Frontal cortex (tissue), 4 donors: ENCODE measurements around the gene AMACR. TPM values are rescaled to one million over a fixed set of nuclear protein-coding genes. Genes with fewer than 3 reads are reported as not detected.
A peak's percentile ranks its signal among the peaks of the same experiment; 100 is the strongest.
"Not testable (repeated sequence)": the region's sequence is repeated elsewhere in the genome, so short reads cannot be mapped to it uniquely, and the experiment has no call there.

Experiments
- DNase-seq, 2 donors: peaks; one replicate each; pipeline ENCODE4 v3.0.0; 2012; ENCODE audit warnings: low spot score in 2 of 2
- FAIRE-seq: peaks from 2 replicates; lab custom pipeline; 2012; peaks lifted over from hg19 to GRCh38; lab: Jason Lieb, UNC
- total RNA-seq: library from RNA; depleted of rRNA; stranded (reverse); fragments of >200 nt; gene quantifications from one replicate; pipeline ENCODE4 v1.2.3, GENCODE V29; 2014
- donor health status: control.
- donor health status: control.
- donor health status: control.

The AMACR gene
- total RNA-seq, 1 donor from 2014 or later = 9.8 TPM

DNA sequence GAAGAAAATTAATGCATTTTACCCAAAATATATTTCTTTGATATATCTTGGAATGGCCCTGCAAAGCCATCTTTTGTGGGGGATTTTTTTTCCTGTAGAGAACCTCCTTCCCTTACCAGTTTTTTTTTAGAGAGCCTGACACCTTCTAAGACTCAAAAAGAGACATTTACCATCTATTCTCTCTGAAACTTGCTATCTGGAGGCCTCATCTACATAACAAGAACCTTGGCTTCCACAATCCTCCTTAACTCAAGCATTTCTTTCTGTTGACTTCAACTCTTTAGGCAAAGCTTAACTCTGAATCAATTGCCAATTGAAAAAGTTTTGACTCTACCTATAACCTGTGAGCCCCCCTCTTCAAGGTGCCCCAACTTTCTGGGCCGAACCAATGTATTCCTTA, 29.5 kb downstream of the AMACR start:
- DNase-seq (no peak), FAIRE-seq (no peak)

DNA sequence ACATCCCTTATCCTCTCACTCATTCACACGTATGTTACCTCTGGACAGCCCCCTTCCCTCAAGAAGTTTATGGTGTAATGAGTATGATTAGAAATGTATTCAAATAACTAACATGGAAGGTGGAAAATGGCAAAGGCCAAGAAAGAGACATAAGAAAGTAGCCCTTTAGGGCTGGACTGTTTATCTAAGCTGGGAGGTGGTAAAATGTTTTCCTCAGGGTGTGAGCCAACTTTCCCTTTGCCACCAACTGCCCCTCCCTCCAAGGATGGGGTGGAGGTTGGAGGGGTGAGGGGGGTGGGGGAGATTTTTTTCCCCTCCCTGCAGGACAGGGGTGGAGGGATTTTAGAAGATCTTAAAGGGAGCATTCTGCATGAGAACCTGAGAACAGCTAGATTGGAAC, 31.5 kb downstream of the AMACR start:
- no peak for FAIRE-seq

DNA sequence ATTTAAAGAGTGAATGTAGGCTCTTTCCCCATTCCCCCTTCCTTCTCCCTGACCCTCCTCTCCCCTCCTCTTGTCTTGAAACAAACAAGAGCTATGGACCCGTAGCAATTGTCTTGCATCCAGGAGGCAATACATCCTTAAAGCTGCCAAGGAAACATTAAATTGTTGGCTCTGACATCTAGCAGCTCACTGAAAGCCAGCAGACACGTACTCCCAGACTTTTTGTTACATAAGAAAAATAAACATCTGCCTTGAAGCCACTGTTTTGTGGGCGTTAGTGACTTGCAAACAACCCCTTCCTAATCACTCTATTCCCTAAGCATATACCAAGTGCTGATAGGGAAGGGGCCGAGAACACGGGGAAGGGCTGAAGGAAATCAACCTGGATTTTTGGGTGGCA, 32.0 kb downstream of the AMACR start:
- no peak for FAIRE-seq
- DNase-seq = no peak

More for the DNA sequence above, 31.5 kb downstream of the AMACR start:
- no peak for DNase-seq

DNA sequence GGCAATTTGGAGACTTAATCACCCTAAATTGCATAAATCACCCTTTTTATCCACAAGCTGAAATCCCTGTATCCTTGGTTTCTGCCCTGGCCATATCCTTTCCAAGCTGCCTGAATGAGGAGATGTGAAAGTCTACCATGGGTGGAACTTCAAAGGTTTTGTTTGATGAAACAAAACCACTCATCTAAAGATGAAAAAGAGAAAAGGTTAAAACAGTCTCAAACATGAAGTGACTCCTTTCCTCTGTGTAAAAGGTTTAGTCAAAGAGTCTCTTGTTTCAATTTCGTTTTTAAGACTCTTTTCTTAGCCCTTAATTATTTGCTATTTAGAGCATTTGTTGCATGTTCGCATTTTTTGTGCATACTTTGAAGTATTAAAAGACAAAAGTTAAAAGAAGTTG, 34.6 kb downstream of the AMACR start:
- FAIRE-seq = no peak
- no peak for DNase-seq

DNA sequence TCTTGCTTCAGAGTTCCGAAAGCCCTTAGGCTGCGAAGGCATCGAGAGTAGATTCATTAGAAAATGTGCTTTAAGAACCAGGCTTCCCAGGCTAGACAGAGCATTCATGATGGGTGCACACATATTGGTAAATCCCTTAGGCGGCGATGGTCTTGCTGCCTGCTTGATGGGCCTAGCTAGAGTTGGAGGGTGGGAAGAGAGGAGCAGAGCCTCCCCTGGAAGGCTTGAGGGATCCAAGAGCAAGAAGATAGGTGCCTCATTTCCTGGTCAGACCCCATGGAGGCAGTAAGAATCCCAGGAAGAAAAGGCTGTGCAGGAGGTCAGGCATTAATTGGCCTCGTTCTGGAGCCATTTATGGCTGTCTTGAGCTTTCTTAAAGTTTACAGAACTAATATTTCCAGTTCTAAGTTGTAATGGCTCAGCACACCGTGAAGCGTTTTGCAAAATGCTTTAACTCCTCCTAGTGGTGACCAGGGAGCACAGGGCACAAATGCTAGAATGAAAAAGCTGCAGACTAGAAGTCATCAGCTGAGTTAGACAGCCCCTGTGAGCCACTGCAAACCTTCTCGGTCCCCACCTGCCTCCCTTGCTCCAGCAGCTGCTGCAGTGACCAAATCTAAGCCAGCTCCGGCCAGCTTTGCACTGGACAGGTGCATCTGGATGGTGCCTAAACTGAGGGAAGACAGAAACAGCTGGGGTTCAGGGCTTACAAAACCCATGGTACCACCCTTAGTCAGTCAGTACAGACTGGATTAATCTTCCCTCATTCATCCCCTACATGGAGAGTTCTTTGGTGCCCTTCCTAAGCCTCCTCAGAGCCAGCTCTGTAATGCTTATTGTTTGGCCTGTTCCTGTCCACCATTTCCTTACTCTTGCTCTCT, 38.0 kb downstream of the AMACR start:
- DNase-seq (peak in 1 of 2 donors; percentile 45), FAIRE-seq (no peak)

DNA sequence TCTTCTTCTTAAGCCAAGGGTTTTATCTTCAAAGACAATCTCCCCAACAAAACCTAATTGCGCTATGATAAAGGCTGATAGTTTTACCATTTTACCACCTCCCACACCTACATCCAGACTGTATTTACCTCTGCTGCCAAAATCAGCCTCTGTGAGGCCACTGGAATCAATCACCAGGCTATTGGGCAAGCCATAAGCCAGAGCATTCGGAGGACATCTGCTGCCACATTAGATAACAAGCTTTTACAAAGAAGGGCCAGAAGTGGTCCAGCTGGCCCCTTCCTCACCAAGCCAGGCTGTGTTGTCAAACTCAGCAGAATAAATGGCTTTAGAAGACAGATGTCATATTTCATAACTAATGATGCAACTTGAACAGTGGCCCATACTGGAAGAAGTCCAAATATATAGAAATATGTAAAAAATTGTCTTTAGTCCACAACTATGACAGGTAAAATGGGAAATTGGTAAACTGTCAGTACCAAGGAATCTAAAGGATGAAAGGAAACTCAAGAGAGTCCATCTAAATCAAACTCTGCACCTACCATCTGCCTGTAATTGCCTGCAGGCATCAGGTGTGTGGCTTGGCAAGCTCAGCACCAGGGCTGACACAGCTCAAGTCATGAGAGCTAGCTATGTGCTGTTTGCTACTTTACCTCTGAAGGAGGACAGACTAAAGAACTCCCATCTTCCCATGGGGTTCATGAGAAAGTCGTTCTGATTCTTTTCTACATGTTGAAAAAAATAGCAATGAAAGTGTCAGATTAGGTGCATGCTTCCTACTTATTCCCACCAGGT, 39.4 kb downstream of the AMACR start:
- DNase-seq (no peak), FAIRE-seq (no peak)

DNA sequence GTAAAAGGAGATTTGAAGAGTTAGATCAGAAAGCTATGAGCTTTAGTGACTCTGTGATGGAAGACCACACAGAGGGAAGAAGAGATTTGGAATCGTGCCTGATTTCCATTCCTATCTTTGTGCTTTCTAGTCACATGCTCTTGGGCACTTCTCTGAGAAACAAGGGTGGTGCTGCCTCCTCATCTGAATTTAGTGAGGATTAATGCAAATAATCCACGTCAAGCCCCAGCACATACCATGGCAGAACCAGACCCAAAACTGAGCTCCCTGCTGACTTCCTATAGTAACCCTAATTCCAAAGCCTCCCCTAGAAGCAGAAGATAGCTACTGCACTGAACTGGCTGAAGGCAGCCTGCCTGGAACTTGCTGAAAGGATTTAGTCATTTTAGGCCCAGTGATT, 41.0 kb downstream of the AMACR start:
- FAIRE-seq = no peak
- DNase-seq = no peak

DNA sequence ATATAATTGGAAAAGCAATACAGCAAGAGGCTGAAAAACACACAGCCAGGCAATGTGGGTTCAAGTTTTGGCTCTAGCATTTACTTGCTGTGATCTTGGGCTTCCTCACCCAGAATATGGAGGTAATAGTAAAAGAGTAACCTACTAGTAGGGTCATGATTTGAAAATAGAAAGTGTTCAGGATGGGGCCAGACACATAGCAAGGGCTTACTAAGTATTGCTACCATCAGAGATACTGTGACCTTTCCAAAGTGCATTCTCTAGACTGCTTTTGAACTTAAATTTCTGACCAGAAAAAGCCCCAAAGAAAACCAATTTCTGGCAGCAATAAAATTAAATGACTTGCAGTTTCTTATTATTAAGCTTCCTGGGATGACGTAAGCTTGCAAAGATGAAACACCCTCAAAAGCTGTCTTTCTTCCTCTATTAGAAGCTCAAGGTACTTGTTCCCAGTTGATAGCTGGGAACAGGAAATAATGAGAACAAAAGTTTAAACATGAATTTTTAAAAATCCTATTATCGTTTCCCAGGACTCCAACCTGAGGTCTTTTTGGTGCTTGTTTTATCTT, 43.6 kb downstream of the AMACR start:
- FAIRE-seq = no peak
- DNase-seq = no peak

DNA sequence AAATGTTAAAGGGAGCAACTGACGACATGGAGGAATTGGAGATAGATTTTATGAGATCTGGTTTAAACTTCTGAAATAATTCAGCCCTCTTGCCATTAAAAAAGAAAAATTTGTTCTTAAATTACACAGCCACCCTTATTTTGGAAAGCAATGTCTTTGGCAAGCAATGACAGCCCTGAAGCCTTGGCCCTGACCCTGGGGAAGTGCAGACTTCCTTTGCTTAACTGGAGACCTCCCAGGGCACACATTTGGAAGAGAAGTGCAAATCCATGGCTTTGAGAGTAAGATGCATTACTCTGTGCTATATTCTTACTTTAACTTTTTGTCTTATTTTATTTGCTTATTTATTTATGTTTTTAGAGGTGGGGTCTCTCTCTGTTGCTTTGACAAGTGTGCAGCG, 49.7 kb downstream of the AMACR start:
- no peak for FAIRE-seq

DNA sequence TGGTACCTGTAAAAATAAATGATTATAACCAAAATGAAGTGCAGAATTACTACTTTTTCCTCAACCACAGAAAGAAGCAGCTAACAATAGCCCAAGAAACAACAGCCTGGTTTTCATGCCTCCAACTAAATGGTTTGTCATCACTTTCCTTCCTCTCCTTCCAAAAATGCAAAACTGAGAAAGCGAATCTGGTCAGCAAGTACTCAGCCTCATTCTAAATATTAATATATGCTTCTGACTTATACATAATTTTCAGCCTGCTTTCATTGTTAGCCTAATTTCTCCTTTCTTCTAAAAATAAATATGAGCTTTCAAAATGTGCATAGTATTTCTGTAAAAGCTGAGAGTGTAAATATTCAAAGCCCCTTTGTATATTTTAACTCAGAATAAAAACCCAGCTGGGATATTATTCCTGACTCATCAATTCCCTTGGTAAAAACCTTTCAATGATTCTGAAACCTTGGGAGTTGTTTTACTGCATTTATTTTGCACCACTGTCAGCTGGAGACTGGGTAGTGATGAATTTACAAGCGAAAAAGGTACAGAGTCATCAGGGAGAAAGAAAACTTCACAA, 50.2 kb downstream of the AMACR start:
- no peak for FAIRE-seq
- no peak for DNase-seq

More for the DNA sequence above, 49.7 kb downstream of the AMACR start:
- DNase-seq = no peak

DNA sequence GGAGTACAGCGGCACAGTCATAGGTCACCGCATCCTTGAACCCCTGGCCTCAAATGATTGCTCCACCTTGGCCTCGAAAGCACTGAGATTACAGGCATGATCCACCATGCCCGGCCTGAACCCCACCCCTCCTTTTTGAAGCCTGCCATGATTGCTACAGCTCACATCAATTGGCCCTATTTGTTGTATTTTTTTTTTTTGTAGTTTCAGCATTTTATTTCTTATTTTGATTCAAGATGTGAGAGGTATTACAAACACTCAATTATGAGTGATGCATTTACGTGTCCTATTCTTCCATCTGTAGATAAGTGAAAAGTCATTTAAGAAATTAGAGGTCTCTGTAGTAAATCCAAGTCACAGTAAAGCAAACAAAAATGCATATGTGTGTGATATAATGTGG, 55.7 kb downstream of the AMACR start:
- not testable (repeated sequence) for DNase-seq
- FAIRE-seq = peak; percentile 10

DNA sequence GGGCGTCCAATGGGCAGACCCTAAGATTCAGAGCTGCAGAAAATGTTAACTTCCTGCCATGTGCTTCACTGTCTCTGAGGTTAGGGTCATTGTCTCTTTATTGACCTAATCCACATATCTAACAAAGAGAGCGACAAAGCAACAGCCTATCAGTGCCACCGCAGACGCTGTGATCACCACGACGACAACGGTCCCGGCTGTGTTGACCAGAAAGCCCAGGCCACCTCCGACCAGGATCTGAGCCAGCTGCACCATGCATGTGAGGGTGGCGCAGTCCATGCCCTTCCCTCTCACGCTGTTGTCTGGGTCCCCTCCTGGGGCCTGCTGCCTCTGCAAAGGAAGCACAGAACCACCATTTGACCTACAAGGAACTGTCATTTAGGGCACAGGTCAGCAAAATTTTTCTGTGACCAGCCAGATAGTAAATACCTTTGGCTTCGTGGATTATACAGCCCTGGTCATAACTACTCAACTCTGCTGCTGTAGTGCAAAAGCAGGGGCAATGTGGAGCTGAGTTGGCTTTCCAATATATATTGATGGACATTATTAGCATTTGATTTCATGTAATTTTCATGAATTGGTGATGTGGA, 63.2 kb downstream of the AMACR start:
- DNase-seq (no peak), FAIRE-seq (no peak)

DNA sequence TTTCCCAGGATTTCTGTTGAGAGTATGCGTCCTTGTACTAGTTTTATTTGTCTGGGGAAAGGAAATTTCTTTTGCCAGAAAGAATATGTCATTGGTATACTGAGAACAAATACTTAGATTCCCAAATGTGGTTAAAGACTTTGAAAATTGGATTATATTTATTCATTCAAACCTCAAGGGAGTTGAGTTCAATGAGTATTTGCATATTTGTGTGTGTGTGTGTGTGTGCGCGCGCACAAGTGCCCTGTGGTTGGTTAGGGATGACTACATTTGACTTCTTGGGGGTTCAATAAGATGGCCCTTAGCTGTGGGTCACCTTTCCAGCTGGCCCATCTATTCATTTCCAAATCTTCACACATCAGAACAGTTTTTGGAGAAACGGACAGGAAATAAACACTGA, 66.8 kb downstream of the AMACR start:
- no peak for FAIRE-seq
- DNase-seq = no peak

DNA sequence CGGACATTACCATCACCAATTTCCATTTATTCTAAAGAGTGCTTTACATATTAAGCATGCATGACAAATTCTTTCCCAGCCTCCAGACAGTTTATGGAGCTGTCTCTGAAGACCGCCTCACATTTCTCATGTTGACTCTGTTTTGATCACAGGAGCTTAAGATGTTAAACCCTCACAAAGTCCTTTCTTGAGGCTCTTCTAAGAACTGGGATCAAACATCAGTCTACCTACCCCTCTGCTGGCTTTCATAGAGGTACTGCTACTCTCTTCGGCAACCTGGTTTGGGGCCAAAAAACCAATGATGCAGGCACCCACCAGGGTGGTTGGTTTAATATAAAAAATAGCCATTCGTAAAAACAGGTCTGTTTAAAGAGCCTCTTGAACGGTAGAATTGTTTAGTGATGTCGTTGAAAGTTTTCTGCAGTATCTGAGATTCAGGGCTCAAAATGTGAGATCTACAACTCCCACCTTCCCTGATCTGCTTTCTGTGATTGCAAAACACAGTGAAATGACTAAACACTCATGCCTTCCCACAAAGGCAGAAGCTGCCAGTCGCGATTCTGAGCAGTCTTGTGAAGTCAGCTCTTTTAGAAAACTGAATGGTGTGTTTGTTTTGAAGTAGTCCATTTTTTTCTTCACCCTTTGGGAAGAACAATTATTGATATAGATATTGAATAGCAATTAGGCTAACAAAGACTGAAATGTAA, 68.1 kb downstream of the AMACR start:
- FAIRE-seq (no peak), DNase-seq (no peak)

DNA sequence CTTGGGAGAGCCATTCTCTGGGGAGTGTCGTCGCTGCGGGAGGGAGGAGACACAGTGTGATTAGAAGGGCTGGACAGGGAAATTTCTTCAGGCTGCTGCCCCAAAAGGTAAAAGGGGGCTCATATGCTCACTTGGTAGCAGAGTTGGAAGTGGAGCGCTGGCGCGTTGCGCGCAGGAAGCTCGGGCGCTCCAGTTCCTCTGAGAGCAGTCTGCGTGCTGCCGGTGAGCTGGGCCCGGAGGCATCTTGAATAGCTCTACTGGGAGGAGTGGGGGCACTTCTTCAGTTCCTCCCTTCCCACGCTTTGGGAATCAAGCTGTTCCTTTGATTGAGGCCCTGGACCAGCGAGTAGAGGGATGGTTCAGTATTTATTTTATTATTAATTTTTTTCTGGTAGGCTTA, 69.0 kb downstream of the AMACR start:
- DNase-seq = no peak
- FAIRE-seq = no peak

DNA sequence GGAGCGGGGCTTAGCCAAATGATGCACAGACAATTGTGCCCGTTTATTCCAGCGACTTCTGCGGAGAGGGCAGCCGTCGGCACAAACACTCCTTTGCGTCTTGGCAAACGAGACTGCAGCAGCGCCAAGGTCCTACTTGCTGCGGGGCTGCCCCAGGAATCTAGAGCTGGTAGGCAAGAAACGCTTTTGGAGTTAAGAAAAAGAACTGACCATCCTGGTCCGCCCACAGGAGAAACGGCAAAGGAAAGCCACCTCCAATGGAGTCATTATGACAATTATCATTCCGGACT, 69.4 kb downstream of the AMACR start:
- FAIRE-seq (no peak), DNase-seq (no peak)

DNA sequence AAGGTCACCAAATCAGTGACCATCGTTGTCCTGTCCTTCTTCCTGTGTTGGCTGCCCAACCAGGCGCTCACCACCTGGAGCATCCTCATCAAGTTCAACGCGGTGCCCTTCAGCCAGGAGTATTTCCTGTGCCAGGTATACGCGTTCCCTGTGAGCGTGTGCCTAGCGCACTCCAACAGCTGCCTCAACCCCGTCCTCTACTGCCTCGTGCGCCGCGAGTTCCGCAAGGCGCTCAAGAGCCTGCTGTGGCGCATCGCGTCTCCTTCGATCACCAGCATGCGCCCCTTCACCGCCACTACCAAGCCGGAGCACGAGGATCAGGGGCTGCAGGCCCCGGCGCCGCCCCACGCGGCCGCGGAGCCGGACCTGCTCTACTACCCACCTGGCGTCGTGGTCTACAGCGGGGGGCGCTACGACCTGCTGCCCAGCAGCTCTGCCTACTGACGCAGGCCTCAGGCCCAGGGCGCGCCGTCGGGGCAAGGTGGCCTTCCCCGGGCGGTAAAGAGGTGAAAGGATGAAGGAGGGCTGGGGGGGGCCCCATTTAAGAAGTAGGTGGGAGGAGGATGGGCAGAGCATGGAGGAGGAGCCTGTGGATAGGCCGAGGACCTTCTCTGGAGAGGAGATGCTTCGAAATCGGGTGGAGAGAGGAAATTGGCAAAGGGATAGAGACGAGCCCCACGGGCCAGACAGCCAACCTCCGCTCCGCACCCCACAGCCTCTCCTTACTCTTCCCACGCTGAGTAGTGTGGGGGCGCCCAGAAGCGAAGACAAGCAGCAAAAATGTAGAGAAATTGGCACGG, 69.9 kb downstream of the AMACR start:
- DNase-seq (no peak), FAIRE-seq (no peak)

DNA sequence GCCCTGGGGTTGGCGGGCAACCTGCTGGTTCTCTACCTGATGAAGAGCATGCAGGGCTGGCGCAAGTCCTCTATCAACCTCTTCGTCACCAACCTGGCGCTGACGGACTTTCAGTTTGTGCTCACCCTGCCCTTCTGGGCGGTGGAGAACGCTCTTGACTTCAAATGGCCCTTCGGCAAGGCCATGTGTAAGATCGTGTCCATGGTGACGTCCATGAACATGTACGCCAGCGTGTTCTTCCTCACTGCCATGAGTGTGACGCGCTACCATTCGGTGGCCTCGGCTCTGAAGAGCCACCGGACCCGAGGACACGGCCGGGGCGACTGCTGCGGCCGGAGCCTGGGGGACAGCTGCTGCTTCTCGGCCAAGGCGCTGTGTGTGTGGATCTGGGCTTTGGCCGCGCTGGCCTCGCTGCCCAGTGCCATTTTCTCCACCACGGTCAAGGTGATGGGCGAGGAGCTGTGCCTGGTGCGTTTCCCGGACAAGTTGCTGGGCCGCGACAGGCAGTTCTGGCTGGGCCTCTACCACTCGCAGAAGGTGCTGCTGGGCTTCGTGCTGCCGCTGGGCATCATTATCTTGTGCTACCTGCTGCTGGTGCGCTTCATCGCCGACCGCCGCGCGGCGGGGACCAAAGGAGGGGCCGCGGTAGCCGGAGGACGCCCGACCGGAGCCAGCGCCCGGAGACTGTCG, 70.7 kb downstream of the AMACR start:
- DNase-seq = no peak
- FAIRE-seq = no peak
